H9 (cell line): ENCODE measurements around the gene ANXA4. TPM values are rescaled to one million over a fixed set of nuclear protein-coding genes. Genes with fewer than 3 reads are reported as not detected.

Experiments
- DNase-seq: peaks from one replicate; pipeline ENCODE4 v3.0.0-alpha.2; 2017
- H2AFZ ChIP-seq: one replicate; pipeline ENCODE4 v1.6.1; 2013; ENCODE audit warnings: mild to moderate bottlenecking, low read length, control low read depth, moderate library complexity
- H2AK5ac ChIP-seq: 2 replicates; pipeline ENCODE4 v1.6.1; 2013; ENCODE audit warnings: low read length, control low read depth, mixed read lengths; ENCODE audit not compliant: insufficient read length
- H2BK120ac ChIP-seq: one replicate; pipeline ENCODE4 v1.6.1; 2013; ENCODE audit warnings: low read depth, mild to moderate bottlenecking, low read length, control low read depth, inconsistent platforms; ENCODE audit not compliant: poor library complexity, severe bottlenecking
- H2BK12ac ChIP-seq: 2 replicates; pipeline ENCODE4 v1.6.1; 2013; ENCODE audit warnings: low read length, control low read depth, mixed read lengths, low read depth; ENCODE audit not compliant: insufficient read length
- H2BK15ac ChIP-seq: 2 replicates; pipeline ENCODE4 v1.6.1; 2013; ENCODE audit warnings: low read depth, low read length, control low read depth
- H2BK20ac ChIP-seq: one replicate; pipeline ENCODE4 v1.6.1; 2013; ENCODE audit warnings: low read depth, mild to moderate bottlenecking, low read length, control low read depth, inconsistent platforms; ENCODE audit not compliant: poor library complexity, severe bottlenecking
- H2BK5ac ChIP-seq: 2 replicates; pipeline ENCODE4 v1.6.1; 2013; ENCODE audit warnings: low read length, control low read depth, mixed read lengths; ENCODE audit not compliant: insufficient read length
- H3K14ac ChIP-seq: 2 replicates; pipeline ENCODE4 v1.6.1; 2013; ENCODE audit warnings: low read length, control low read depth; ENCODE audit not compliant: insufficient read depth
- H3K18ac ChIP-seq: 2 replicates; pipeline ENCODE4 v1.6.1; 2013; ENCODE audit warnings: low read depth, mild to moderate bottlenecking, mixed read lengths, low read length, control low read depth; ENCODE audit not compliant: insufficient read length
- H3K23ac ChIP-seq: 2 replicates; pipeline ENCODE4 v1.6.1; 2013; ENCODE audit warnings: low read length, control low read depth, mixed read lengths, low read depth; ENCODE audit not compliant: insufficient read length
- H3K23me2 ChIP-seq: 2 replicates; pipeline ENCODE4 v1.6.1; 2013; ENCODE audit warnings: low read depth, mild to moderate bottlenecking, mixed read lengths, low read length, control low read depth; ENCODE audit not compliant: insufficient read length, poor library complexity, severe bottlenecking
- H3K27ac ChIP-seq: 2 replicates; pipeline ENCODE4 v1.5.1; 2013; ENCODE audit warnings: low read length, control low read depth, mixed read lengths, low read depth; ENCODE audit not compliant: insufficient read length
- H3K27me3 ChIP-seq: 2 replicates; pipeline ENCODE4 v1.6.1; 2013; ENCODE audit warnings: low read length, control low read depth, inconsistent platforms; ENCODE audit not compliant: insufficient read depth
- H3K4ac ChIP-seq: 2 replicates; pipeline ENCODE4 v1.6.1; 2013; ENCODE audit warnings: low read depth, mild to moderate bottlenecking, control low read depth, inconsistent platforms, low read length, moderate library complexity
- H3K4me1 ChIP-seq: 2 replicates; pipeline ENCODE4 v1.6.1; 2013; ENCODE audit warnings: low read length, control low read depth, inconsistent platforms; ENCODE audit not compliant: insufficient read depth
- H3K4me2 ChIP-seq: 2 replicates; pipeline ENCODE4 v1.6.1; 2013; ENCODE audit warnings: low read length, control low read depth, mixed read lengths; ENCODE audit not compliant: insufficient read length, insufficient read depth
- H3K56ac ChIP-seq: 2 replicates; pipeline ENCODE4 v1.6.1; 2013; ENCODE audit warnings: low read depth, mild to moderate bottlenecking, mixed read lengths, low read length, control low read depth; ENCODE audit not compliant: insufficient read length
- H3K79me1 ChIP-seq: 2 replicates; pipeline ENCODE4 v1.6.1; 2013; ENCODE audit warnings: low read depth, mild to moderate bottlenecking, moderate library complexity, low read length, control low read depth, inconsistent platforms; ENCODE audit not compliant: insufficient read depth, poor library complexity, severe bottlenecking
- H3K79me2 ChIP-seq: 2 replicates; pipeline ENCODE4 v1.6.1; 2013; ENCODE audit warnings: low read length, control low read depth, inconsistent platforms; ENCODE audit not compliant: insufficient read depth
- H3K9ac ChIP-seq: 2 replicates; pipeline ENCODE4 v1.6.1; 2013; ENCODE audit warnings: low read length, control low read depth, mixed read lengths; ENCODE audit not compliant: insufficient read length; ENCODE audit errors: extremely low read depth
- H3K9me3 ChIP-seq: one replicate; pipeline ENCODE4 v1.6.1; 2013; ENCODE audit warnings: low read depth, low read length, inconsistent platforms; ENCODE audit not compliant: control insufficient read depth
- H3T11ph ChIP-seq: one replicate; pipeline ENCODE4 v1.6.1; 2013; ENCODE audit warnings: mild to moderate bottlenecking, low read length, control low read depth, inconsistent platforms
- H4K20me1 ChIP-seq: one replicate; pipeline ENCODE4 v1.6.1; 2013; ENCODE audit not compliant: control insufficient read depth, insufficient read length, insufficient read depth
- H4K5ac ChIP-seq: 2 replicates; pipeline ENCODE4 v1.6.1; 2013; ENCODE audit warnings: low read depth, mild to moderate bottlenecking, mixed read lengths, low read length, control low read depth; ENCODE audit not compliant: insufficient read length
- H4K8ac ChIP-seq: replicated peaks from 2 replicates; pipeline ENCODE4 v1.6.1; 2013; ENCODE audit warnings: low read length, control low read depth, mixed read lengths, low read depth; ENCODE audit not compliant: insufficient read length
- H4K91ac ChIP-seq: 2 replicates; pipeline ENCODE4 v1.6.1; 2013; ENCODE audit warnings: low read depth, mild to moderate bottlenecking, moderate library complexity, mixed read lengths, low read length, control low read depth; ENCODE audit not compliant: insufficient read length
- H3K27ac Mint-ChIP-seq, 3 experiments: 2 replicates in 2 of 3; 3 replicates in 1 of 3; pipeline ENCODE4 v1.8.0; 2020 to 2021; ENCODE audit warnings: mixed read lengths in 3 of 3, mild to moderate bottlenecking in 1 of 3, moderate library complexity in 1 of 3
- H3K27me3 Mint-ChIP-seq: 2 replicates; pipeline ENCODE4 v1.8.0; 2021; ENCODE audit warnings: low read depth, mild to moderate bottlenecking, moderate library complexity, mixed read lengths
- H3K36me3 Mint-ChIP-seq, 3 experiments: 2 replicates in 2 of 3; 3 replicates in 1 of 3; pipeline ENCODE4 v1.8.0; 2020 to 2021; ENCODE audit warnings: low read depth in 3 of 3, mixed read lengths in 3 of 3; ENCODE audit not compliant: insufficient read depth in 1 of 3
- H3K4me1 Mint-ChIP-seq, 2 experiments: 2 replicates each; pipeline ENCODE4 v1.8.0; 2020; ENCODE audit warnings: mixed read lengths in 2 of 2
- H3K4me3 Mint-ChIP-seq, 2 experiments: 2 replicates in 1 of 2; 3 replicates in 1 of 2; pipeline ENCODE4 v1.8.0; 2020 to 2021; ENCODE audit warnings: mild to moderate bottlenecking in 2 of 2, mixed read lengths in 2 of 2, moderate library complexity in 1 of 2
- H3K9me3 Mint-ChIP-seq, 2 experiments: 2 replicates in 1 of 2; 3 replicates in 1 of 2; pipeline ENCODE4 v1.8.0; 2020; ENCODE audit warnings: mild to moderate bottlenecking in 2 of 2, mixed read lengths in 2 of 2, moderate library complexity in 1 of 2
- WGBS: extraction: QIAGEN DNeasy Blood & Tissue Kit; methylation state at CpG from one replicate; pipeline ENCODE4 v1.1.7; 2013; ENCODE audit warnings: missing lambda C conversion rate, low lambda C conversion rate, mixed read lengths; ENCODE audit not compliant: insufficient read length; ENCODE audit errors: extremely low coverage; 5-methylcytosine and 5-hydroxymethylcytosine counted together
- total RNA-seq: library from RNA; stranded (reverse); gene quantifications from 2 replicates; pipeline ENCODE4 v1.2.1, GENCODE V29; 2021
- TF ChIP-seq, protein P1 (sequence below): fragments of 200-600 bp; sonication (generic); conservative IDR thresholded peaks from 3 replicates; pipeline ENCODE4 v1.8.0; 2021; ENCODE audit warnings: antibody characterized with exemption, mild to moderate bottlenecking

The ANXA4 gene
- total RNA-seq, 1 experiment from 2014 or later: 14.4 TPM

DNA sequence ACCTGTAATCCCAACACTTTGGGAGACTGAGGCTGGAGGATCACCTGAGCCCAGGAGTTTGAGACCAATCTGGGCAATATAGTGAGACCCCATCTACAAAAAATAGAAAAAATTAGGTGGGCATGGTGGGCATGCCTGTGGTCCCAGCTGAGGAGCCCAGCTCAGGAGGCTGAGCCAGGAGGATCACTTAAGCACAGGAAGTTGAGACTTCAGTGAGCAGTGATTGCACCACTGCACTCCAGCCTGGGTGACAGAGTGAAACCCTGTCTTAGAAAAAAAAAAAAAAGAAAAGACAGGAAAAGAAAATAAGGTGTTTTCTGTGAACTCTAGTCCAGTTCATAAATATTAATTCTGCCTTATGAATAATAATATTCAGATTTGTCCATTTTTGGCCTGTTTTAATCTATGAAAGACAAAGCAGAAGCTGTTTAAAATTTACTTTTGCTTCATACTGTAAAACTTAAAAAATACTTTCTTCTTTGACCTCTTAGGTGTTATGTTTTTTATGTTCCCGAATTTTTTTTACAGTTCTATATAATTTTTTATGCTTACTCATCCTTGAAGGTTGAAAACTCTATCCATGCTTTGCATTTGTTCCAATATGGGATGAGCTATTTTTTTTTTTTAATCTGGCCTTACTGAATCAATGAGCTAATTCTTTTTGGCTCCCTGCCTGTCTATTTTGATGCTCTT, 8.4 kb upstream of the ANXA4 start:
- H3T11ph ChIP-seq: no peak overlapping the region
- peaks cover under 1% of the 10 kb centered on the region; the same call in 1 of the 2 replicates for H3K27me3 Mint-ChIP-seq
- no peak overlapping the region for H3K18ac ChIP-seq

More for the DNA sequence above, 8.4 kb upstream of the ANXA4 start:
- Histone ChIP-seq H3K4ac (no peak overlapping the region), H2AFZ (no peak overlapping the region), H2AK5ac (no peak overlapping the region), H4K20me1 (no peaks in the 10 kb centered on the region), H3K79me1 (no peaks in the 10 kb centered on the region), H3K23me2 (no peaks in the 10 kb centered on the region), H3K14ac (no peak overlapping the region), H3K9ac (no peak overlapping the region), H3K56ac (no peak overlapping the region), H2BK12ac (no peak overlapping the region), H4K91ac (no peak overlapping the region), H3K4me1 (no peaks in the 10 kb centered on the region), H3K9me3 (no peaks in the 10 kb centered on the region), H3K4me2 (no peak overlapping the region), H3K79me2 (no peaks in the 10 kb centered on the region), H2BK20ac (no peak overlapping the region), H4K8ac (no peak overlapping the region), H3K27me3 (no peaks in the 10 kb centered on the region), H2BK15ac (no peak overlapping the region), H2BK120ac (no peak overlapping the region), H3K23ac (no peak overlapping the region), H3K27ac (no peak overlapping the region), H2BK5ac (no peak overlapping the region), H4K5ac (no peak overlapping the region)
- DNase-seq: no peak
- no CpG with 5 or more reads among the region's 1 CpG for WGBS
- Mint-ChIP-seq H3K27ac (no peak overlapping the region), H3K36me3 (no peaks in the 10 kb centered on the region), H3K4me1 (peaks cover 3 to 7% of the 10 kb centered on the region in 2 experiments), H3K4me3 (no peak overlapping the region), H3K9me3 (no peaks in the 10 kb centered on the region)
- TF ChIP-seq, protein P1, sequence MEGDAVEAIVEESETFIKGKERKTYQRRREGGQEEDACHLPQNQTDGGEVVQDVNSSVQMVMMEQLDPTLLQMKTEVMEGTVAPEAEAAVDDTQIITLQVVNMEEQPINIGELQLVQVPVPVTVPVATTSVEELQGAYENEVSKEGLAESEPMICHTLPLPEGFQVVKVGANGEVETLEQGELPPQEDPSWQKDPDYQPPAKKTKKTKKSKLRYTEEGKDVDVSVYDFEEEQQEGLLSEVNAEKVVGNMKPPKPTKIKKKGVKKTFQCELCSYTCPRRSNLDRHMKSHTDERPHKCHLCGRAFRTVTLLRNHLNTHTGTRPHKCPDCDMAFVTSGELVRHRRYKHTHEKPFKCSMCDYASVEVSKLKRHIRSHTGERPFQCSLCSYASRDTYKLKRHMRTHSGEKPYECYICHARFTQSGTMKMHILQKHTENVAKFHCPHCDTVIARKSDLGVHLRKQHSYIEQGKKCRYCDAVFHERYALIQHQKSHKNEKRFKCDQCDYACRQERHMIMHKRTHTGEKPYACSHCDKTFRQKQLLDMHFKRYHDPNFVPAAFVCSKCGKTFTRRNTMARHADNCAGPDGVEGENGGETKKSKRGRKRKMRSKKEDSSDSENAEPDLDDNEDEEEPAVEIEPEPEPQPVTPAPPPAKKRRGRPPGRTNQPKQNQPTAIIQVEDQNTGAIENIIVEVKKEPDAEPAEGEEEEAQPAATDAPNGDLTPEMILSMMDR: no peak
